Ramos (cell line): ENCODE results near the gene CRYGC.

Source experiments
- in situ Hi-C: fragments of 300-500 bp; cut with MboI; formaldehyde crosslinking; loops from one replicate; pipeline ENCODE4 v1.14.3; 2022; ENCODE audit warnings: low sequenced_read_pairs; ENCODE audit not compliant: unreplicated experiment

CRYGC gene, protein sequence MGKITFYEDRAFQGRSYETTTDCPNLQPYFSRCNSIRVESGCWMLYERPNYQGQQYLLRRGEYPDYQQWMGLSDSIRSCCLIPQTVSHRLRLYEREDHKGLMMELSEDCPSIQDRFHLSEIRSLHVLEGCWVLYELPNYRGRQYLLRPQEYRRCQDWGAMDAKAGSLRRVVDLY

DNA sequence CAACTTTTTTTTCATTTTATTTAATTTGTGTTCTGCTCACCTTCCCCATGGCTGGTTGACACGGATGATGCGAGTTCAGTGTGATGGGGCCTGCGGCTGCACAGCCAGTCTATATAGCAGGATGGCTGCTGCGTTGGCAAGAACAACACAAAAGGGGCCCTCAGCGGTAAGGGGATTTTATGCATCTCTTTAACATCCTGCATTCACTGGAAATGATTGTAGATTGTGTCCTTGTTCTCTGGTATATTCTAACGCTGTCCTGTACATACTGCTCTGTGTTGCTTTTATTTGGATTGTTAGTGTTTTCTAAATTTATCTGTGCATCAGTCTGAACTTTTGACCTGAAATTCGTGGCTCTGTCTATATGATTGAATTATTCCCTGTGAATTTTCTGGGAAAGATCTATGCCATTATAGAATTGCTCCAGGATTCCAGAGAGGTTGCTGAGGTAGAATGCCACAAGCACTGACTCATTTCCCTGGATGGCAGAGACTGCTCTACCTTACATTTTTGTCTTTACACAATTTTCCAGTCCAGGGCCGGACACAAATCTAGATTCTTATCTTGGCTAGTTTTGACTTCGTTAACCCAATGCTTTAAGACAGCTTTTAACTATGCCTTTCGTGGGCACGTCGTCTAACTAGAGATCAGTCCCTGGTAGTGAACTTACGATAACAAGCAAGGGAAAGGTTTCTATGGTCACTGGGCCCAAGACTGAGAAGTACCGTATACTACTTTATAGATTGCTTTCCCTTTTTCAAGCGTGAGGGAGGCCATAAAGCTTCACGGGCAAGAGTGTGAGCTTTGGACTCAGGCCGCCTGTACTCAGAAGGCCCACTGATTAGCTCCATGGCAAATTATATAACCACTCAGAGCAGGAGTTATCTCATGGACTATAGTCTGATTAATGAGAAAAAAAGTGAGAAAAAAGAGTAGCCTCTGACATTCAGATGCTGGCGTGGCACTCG lies at the start of gene CRYGC:
Gene CRYGC (minus strand): TSS at position 85 of the 968 bp plus-strand sequence. CDS start 36 bp downstream, at position 49.
- in situ Hi-C loops = no loop called here

DNA sequence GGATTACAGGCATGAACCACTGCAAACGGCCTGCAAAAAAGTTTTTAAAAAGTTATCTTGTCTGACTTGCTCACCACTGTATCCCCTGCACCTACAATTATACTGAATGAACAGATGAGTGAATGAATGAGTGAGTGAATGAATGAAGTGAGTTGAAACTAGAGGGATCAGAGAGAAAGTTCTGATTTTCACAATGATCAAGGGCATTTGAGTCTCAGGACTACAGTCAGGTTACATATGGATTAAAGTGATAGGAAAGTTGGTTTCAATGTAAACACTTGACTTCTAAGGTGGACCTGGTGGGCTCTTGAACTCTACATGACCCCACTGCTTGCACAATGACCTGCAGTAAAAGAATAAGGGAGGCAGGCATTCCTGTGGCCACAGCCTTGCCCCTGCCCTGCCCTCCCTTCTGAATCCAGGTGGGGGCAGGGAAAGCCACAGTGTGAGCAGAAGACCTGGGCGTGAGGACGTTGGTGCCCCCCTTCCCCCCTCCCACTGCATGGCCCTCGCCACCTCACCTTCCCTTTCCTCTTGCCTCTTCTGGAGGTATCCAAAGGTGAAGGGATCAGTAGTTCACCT lies 49.5 kb upstream of the CRYGC start:
- in situ Hi-C loops = no loop called here

DNA sequence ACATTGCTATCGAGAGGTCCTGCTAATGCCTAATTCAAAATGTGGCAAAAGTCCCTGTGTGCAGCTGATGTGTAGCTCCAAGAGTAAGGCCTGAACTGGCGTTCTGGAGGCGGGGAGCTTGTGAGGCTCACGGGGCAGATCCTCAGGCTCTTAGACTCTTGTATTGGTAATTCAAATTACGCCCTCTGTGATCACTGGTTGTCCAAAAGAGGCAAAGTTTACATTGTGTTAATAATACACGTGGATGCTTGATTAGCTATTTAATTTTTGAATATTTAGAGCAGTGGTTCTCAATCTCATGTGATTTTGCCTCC lies 46.2 kb upstream of the CRYGC start:
- in situ Hi-C loops = no loop called here

DNA sequence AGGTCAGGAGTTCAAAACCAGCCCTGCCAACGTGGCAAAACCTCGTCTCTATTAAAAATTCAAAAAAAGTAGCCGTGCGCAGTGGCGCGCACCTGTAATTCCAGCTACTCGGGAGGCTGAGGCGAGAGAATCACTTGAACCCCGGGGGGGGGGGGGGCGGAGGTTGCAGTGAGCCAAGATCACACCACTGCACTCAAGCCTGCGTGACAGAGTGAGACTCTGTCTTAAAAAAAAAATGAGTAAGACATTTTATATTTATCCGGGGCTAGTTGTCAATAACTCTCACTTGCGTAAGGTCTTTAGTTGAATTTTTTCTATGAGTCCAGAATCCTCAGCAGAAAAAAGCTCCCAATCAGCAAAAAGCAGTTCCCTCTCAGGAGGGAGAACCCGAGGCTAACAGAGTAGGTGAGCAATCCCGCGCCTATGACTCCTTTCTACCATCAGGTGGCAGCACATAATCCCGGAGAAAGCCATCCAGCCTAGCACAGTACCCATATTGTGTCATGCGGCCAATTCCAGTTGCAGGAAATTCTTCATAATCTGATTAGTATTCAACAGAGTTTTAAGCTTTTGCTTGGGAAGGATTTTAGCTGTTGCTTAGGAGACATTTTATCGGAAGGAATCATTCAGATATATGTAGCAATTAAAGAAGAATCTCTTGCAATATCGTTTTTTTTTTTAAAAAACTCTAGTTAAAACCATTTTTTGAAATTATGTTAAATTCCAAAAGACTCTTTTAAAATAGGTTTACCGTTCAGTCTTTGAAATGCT lies 45.6 kb upstream of the CRYGC start:
- in situ Hi-C loops = no loop called here

DNA sequence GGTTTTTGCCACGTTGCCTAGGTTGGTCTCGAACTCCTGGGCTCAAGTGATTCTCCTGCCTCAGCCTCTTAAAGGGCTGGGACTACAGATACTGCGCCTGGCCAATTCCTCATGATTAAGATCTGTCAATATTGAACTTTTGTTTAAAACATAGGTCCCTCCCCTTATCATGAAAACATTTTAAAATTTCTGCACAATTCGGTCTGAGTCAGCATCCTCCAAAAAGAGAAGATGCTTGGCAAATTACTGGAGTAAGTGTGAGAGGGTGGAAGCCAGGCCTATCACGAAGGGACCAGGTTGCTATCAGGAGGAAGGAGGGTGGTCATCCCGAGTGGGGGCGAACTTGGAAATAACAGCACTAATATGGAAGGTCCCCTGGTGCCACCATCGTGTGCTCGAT lies 44.5 kb upstream of the CRYGC start:
- in situ Hi-C loops = no loop called here

DNA sequence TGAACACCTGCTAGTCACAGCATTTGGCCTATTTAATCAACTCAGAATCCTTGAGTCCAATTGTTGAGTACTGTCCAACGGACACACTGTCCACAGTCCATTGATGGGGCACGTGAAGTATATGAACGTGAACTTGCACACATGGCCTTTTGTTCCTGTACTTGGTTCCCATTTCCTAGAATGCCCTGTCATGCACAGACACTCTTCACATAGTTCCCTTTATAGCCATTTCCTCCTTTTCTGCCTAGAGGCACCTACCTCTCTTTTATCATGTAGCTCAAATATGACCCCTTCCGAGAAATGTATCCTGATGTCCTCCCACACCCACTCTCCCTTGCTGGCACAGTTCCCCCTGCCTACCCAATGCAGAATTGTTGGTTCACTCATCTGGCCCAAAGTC lies 42.5 kb upstream of the CRYGC start:
- in situ Hi-C loops = no loop called here

DNA sequence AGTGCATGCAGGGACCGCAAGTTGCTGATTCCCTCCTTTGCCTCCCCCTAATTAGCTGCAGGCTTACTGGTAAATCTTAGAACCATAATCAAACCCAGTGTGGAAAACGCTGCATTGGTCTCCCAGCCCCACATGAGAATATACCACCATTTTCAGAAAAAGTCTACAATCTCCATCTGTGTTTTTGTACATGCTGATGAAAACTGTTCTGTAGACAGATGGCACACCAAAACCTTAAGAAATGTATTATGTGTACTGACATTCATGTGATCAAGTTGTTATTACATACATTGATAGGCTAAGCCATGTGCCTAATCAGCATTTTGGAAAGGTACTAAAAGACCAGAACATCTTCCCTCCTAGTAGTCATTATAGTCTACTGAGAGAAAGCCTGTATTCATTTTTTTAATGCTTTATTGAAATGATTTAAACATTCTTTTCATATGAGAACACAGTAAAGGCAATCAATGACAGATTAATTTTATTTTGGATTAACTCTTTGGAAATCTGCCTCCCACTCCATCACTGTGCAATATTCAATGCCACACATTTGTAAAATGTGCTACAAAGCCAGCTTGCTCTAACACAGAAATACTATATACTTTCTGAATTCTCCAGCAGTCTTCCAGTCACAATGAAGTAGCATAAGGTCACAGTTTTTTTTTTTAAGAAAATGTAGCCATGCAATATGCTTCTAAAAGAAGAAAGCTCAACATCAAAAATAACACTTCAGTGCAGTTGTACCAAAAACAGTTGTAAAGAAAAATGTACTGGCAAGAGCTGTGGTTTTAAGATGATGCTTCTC lies 35.5 kb upstream of the CRYGC start:
- in situ Hi-C loops = no loop called here

DNA sequence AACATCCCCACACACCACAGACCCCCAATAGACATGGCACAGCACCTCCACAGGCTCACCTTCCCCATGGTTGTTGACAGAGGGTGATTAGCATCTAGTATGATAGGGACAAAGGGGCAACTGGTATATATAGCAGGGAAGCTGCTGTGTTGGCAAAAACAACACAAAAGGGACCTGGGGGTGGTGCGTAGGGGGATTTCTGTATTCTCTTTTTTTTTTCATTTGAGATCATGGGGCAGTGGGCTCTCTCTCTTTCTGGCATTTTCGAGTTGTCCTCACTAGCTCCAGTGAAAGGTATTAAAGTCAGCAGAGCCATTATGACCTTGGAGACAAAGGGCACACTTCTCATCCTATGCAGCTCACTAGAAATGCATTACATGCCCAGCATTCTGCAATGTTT lies 33.9 kb upstream of the CRYGC start, which contains the start of gene CRYGA:
Gene CRYGA (minus strand): TSS at position 101 of the 400 bp plus-strand sequence. CDS start 33 bp downstream, at position 68.
- in situ Hi-C loops = no loop called here

DNA sequence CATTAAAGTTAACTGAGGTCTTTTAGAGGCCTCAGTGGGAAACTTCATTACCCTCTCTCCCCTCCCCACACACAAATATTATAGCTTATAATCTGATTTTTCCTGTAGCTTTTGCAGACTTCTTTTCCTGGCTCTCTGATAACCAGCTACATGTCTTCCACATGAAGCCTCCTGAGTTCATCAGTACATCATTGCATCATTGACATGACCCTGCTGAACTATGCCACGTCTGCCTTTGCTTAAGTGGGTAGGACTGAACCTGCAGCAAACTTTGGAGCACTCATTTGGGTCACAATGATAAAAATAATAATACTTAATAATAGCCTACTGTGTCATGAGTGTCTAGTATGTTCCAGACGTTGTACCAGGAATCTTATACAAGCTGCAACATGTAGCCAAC lies 26.8 kb upstream of the CRYGC start:
- in situ Hi-C loops = no loop called here

DNA sequence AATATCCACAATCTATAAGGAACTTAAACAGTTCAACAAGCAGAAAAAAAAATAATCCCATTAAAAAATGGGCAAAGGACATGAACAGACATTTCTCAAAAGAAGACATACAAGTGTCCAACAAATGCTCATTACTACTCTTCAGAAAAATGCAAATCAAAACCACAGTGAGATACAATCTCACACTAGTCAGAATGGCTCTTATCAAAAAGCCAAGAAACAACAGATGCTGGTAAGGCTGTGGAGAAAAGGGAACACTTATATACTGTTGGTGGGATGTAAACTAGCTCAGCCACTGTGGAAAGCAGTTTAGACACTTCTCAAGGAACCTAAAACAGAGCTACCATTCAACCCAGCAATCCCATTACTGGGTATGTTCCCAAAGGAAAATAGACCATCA lies 23.5 kb upstream of the CRYGC start:
- in situ Hi-C loops = no loop called here

DNA sequence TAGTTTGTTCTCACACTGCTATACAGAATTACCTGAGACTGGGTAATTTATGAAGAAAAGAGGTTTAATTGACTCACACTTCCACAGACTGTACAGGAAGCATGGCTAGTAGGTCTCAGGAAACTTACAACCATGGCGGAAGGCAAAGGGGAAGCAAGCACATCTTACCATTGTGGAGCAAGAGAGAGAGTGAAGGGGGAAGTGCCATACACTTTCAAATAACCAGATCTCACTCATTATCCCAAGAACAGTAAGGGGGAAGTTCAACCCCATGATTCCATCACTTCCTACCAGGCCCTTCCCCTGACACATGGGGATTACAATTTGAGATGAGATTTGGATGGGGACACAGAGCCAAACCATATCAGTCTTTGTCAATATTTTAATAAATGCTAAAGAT lies 21.3 kb upstream of the CRYGC start:
- in situ Hi-C loops = no loop called here

DNA sequence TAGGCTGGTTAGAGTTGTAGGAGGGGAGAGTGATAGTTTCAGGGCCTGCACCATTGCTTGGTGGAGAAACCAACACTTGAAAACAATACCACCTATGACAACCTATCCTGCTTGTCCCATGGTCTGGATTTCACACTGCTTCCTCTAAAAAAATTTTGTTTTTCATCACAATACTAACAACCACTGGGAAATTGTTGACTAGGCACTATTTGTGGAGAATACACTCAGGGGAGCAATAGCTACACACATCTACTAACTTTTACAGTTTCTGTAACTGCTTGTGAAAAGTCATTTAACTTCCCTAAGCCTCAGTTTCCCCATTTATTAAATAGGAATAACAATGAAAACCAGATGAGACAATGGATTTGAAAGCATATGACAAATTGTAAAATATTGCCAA lies 20.5 kb upstream of the CRYGC start:
- in situ Hi-C loops = no loop called here

DNA sequence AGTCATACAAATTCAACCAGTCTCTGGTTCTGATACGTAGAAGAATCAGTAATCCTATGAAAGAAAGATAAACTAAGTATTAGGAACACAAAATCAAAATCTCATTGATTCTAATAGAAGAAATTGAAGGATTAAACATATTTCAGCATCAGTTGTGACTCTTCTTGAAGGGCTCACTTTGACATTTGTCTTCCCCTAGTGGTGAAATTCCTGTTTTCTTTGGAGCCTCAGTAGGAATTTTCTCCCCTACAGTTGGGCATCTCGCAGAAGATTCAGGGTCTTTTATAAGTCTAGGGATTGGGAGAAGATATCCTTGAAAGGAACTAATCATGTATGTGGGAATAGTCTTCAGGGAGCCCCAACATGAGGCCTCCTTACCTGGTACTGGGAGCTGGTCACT lies 19.2 kb upstream of the CRYGC start:
- in situ Hi-C loops = no loop called here

DNA sequence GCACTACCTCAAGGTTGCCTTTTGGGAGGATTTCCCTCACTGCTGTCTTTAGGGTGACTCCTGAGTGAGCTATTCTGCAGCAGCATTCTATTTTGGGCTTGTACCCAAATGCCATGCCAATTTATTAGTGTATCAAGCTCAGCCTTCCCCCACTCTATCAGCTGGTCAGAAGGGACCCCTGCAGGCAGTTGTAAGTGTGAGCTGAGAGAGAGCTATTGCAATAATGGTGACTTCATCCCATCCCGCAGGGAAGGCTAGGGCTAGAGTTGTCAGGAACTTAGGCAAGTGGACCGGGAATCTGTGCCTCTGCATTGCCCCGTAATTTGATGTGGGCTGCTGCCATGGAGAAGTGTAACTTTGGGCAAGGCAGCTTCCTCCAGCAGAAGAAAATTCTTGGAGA lies 18.1 kb upstream of the CRYGC start:
- in situ Hi-C loops = no loop called here

DNA sequence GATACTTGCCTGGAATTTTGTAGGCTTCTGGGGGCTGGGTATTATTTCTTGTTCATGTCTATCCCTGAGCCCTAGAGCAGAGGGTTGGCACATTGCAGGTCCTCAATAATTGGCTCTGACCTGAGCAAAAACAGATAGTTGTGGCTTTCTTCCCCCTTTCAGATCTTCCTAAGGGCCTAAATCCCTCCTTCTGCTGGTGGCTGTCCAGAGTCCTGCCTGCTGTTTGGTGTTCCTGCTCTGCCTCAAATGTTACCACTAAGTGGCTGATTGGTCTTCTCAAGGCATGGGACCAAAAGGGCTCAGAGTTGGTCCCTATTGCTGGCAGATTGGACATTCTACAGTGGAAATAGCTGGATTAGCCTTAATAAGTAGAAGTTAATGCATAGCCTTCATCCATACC lies 17.4 kb upstream of the CRYGC start:
- in situ Hi-C loops = no loop called here

DNA sequence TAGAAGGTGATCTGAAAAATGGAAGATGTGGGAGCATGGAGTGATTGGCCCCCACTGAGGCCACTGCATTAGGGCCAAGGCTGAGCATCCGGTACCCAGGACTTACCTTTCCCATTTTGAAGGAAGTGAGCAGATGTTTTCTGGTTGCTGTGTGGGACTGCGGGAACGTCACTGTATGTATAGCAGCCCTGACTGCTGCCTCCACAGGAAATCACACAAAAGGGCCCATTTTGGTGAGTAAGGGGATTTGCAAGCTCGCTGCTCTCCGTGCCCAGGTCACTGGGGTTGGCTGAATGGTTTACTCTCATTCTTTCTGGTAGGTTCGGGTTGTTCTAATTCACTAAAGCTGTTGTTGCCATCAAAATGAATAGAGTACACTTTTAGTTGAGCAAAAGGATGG lies 16.4 kb upstream of the CRYGC start, which contains the start of gene CRYGB:
Gene CRYGB (minus strand): TSS at position 153 of the 400 bp plus-strand sequence. CDS start 38 bp downstream, at position 115.
- in situ Hi-C loops = no loop called here

DNA sequence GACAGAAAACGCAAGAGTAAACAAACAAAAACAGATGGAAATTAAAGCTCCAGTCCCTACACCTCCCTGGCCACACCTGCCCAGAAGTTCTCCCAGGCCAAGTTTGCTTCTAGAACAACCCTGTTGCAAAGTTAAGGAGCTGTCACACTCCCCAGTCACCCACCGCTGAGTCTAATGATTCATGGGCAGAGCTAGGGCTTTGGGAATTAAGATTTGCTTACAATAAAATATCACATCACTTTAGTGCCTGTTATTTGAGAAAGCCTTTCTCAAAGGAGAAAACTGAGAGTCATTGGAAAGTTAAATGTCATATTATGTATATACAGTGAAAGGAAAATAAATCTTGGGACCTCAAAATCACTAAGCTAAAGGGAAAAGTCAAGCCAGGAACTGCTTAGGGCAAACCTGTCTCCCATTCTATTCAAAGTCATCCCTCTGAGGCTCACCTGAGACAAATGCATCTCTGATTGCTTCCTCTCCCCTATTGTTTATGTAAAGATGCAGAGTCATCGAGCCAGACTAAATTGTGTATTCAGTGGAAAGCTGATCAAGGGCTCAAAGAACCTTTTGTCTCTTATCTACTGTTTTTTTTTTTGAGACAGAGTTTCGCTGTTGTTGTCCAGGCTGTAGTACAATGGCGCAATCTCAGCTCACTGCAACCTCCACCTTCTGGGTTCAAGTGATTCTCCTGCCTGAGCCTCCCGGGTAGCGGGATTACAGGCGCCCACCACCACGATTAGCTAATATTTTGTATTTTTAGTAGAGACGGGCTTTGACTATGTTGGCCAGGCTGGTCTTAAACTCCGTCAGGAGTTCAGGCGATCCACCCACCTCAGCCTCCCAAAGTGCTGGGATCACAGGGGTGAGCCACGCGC lies 13.5 kb upstream of the CRYGC start:
- in situ Hi-C loops = no loop called here

DNA sequence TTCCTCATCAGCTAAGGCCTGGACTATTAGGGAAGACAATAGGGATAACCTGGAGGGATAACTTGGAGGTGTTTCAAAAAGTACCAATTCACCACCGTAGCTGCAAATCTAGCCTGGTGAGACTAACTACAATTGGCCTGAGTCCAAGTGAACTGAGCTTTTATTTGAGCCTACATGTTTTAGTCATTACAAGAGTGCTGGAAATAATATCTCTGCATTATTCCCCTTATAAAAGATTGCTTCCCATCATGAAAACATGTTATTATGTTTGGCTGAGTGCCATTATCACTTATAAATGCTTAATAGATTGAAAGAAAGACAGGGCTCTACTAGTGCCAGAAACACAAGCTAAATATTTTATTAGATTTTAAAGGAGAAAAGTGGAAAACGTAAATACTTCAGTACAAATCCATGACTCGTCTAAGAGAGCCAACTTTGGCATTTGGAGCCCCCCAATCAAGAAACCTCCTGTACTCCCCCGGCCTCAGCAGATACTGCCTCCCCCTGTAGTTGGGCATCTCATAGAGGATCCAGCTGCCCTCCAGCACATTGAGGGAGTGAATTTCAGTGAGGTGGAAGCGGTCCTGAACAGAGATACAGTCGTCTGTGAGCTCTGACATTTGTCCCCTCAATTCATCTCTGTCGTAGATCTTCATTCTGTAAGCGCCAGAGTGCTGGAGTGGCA lies 12.8 kb upstream of the CRYGC start:
- in situ Hi-C loops = no loop called here
